GM06990 (cell line): ENCODE data around the gene SAMD9L.
"Not testable (repeated sequence)": the region's sequence is repeated elsewhere in the genome, so short reads cannot be mapped to it uniquely, and the experiment has no call there.

Experiments used
- DNase-seq: peaks from one replicate; pipeline ENCODE4 v3.0.0-alpha.2; 2011; ENCODE audit not compliant: insufficient read length; ENCODE audit errors: extremely low read depth
- H3K27me3 ChIP-seq: replicated peaks from 2 replicates; pipeline ENCODE4 v1.6.0; 2011; ENCODE audit warnings: low read length; ENCODE audit not compliant: control insufficient read depth, insufficient read depth
- H3K36me3 ChIP-seq: 2 replicates; pipeline ENCODE4 v1.5.1; 2011; ENCODE audit warnings: low read length; ENCODE audit not compliant: control insufficient read depth, insufficient read depth
- H3K4me3 ChIP-seq: replicated peaks from 2 replicates; pipeline ENCODE4 v1.5.1; 2011; ENCODE audit warnings: low read depth, mild to moderate bottlenecking, control low read depth, low read length
- CTCF ChIP-seq: IDR thresholded peaks from 2 replicates; pipeline ENCODE4 v1.5.1; 2011; ENCODE audit warnings: low read length, control low read depth, mild to moderate bottlenecking, inconsistent platforms; ENCODE audit not compliant: insufficient read depth, poor library complexity, severe bottlenecking

Gene SAMD9L

GRCh38 chr7:93138576-93138975 is 9.6 kb downstream of the SAMD9L start:
- Histone ChIP-seq H3K27me3 (no peaks in the 10 kb centered on the region), H3K36me3 (peaks cover 25% of the 10 kb centered on the region), H3K4me3 (no peak overlapping the region)
- no peak for TF ChIP-seq CTCF
- no peak for DNase-seq

DNA sequence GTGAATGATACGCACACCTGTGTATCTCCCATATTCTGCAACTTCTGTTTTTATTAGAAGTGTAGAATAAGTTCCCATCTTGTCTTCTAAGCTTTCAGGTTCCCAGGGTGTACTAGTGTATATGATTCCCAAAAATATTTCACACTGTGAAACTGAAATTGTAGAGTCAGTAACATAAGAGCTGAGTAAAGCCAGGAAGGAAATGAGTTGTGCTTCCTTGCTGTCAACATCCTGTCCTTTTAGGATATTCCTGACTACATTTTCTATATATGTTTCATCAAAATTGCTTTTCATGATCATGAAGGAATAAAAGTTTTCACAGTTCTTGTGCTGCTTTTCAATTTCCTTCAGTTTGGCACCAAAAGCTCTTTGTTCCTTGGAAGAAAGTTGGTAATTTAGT is 15.2 kb downstream of the SAMD9L start:
- TF ChIP-seq CTCF, result no peak
- Histone ChIP-seq H3K4me3 (no peak overlapping the region), H3K27me3 (no peaks in the 10 kb centered on the region), H3K36me3 (peaks cover 5% of the 10 kb centered on the region)
- DNase-seq, result no peak

DNA sequence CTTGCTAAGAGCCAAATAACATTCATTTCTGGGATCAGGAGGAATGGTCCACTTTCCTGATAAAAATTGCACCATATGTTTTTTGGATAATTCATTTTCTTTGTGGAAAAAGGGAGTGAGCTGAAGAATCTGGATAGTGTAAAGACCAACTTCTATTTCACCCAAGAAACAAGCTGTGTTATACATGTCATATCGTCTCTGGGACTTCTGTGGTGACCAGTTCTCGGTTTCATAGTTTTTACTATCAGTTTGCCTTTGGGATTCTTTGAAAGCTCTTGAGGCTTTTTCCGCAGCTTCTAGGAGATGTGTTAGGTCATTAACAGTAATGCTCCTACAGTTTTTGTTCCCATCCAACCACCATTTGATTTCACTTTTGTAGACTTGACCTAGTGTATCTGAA is 16.0 kb downstream of the SAMD9L start:
- no peak for DNase-seq
- Histone ChIP-seq H3K36me3 (peaks cover 4% of the 10 kb centered on the region), H3K4me3 (no peak overlapping the region), H3K27me3 (no peaks in the 10 kb centered on the region)
- TF ChIP-seq CTCF, result no peak

DNA sequence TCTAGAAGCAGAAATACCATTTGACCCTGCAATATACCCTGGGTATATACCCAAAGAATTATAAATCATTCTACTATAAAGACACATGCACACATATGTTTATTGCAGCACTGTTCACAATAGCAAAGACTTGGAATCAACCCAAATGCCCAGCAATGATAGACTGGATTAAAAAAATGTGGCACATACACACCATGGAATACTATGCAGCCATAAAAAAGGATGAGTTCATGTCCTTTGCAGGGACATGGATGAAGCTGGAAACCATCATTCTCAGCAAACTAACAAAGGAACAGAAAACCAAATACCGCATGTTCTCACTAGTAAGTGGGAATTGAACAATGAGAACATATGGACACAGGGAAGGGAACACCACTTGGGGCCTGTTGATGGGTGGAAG is 21.2 kb downstream of the SAMD9L start:
- H3K4me3 ChIP-seq, H3K36me3 ChIP-seq, H3K27me3 ChIP-seq, DNase-seq: not testable (repeated sequence)

DNA sequence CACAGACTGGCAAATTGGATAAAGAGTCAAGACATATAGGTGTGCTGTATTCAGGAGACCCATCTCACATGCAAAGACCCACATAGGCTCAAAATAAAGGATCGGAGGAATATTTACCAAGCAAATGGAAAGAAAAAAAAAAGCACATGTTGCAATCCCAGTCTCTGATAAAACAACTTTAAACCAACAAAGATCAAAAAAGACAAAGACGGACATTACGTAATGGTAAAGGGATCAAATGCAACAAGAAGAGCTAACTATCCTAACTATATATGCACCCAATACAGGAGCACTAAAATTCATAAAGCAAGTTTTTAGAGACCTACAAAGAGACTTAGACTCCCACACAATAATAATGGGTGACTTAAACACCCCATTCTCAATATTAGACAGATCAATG is 24.7 kb downstream of the SAMD9L start:
- H3K27me3 ChIP-seq, H3K36me3 ChIP-seq, DNase-seq, H3K4me3 ChIP-seq: not testable (repeated sequence)

- Histone ChIP-seq H3K27me3 (no peaks in the 10 kb centered on the region), H3K4me3 (no peak overlapping the region), H3K36me3 (no peaks in the 10 kb centered on the region)
- no peak for TF ChIP-seq CTCF
- DNase-seq, result no peak
Measured at GRCh38 chr7:93120592-93121549, 27.3 kb downstream of the SAMD9L start.
